Measurements from ENCODE around the gene R3HDM2. TPM values are rescaled to one million over a fixed set of nuclear protein-coding genes. Genes with fewer than 3 reads are reported as not detected.
A peak's percentile ranks its signal among the peaks of the same experiment; 100 is the strongest.
"Not testable (repeated sequence)": the region's sequence is repeated elsewhere in the genome, so short reads cannot be mapped to it uniquely, and the experiment has no call there.

R3HDM2 gene
- total RNA-seq, 1 donor from 2014 or later = 30.2 TPM

DNA sequence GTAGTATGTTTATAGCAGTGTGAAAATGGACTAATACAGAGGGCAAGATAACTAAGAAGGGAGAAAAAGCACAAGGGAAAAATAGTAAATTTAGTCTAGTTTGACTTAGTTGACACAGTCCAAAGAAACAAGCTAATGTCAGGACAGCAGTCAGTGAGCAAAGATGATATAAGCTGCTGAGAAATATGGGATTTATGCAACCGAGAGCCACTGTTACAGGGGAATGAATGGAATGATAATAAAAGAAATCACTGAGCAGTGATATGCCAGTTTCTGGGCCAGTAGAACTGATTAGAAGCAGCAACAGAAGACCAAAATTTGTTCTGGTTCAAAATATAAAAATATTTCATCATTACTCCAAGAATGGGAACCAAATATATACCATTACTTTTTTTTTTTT lies 60.1 kb downstream of the R3HDM2 start:
- ATAC-seq = no peak

DNA sequence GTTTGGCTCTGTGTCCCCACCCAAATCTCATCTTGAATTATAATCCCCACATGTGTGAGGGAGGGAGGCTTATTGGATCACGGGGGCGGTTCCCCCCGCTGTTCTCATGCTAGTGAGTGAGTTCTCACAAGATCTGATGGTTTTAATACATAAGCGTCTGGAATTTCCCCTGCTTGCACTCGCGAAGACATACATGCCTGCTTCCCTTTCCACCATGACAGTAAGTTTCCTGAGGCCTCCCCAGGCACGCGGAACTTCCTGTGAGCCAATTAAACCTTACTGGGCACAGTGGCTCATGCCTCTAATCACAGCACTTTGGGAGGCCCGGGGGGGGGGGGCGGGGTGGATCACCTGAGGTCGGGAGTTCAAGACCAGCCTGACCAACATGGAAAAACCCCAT lies 60.8 kb downstream of the R3HDM2 start:
- no peak for ATAC-seq

DNA sequence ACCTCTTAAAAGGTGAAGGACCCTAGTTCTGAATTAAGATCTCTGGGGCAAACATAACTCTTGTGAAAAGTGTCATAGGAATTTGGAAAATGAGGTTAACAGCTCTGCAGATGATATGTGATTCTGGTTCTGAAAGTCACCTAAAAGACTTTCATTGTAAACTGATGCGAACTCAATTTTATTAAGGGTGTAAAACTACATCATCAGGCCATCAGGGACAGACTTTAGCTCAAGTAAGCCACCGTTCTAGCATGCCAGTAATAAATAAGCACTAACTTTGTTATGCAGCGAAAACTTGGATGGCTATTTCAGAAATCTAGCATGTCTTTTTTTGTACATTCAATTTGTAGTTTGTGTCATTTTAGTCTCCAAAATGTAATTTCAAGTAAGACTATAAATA lies 61.6 kb downstream of the R3HDM2 start:
- no peak for ATAC-seq

- no peak for ATAC-seq
These were observed 62.3 kb downstream of the R3HDM2 start for GRCh38 chr12:57368349-57369095.

- ATAC-seq = peak; percentile 88
These were observed 63.7 kb downstream of the R3HDM2 start for GRCh38 chr12:57367121-57367520.

DNA sequence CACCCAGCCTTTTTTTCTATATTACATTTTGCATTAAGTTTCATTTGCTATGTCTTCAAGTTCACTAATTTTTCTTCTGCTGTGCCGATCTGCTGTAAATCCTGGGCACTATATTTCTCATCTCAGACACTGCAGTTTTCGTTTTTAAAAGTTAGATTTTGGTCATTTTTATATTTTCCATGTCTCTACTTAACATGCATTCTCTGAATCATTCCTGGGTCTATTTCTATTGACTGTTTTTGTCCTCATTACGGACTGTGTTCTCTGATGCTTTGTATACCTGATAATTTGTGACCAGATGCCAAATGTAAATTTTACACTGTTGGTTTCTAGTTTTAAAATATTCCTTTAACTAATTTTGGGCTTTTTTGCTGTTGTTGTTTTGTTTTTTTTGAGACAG lies 64.5 kb downstream of the R3HDM2 start:
- no peak for ATAC-seq

- not testable (repeated sequence) for ATAC-seq
These were observed 66.7 kb downstream of the R3HDM2 start for GRCh38 chr12:57364156-57364555.

GRCh38 chr12:57360468-57360867 lies 70.4 kb downstream of the R3HDM2 start:
- ATAC-seq = no peak

GRCh38 chr12:57358646-57359045 lies 72.2 kb downstream of the R3HDM2 start:
- no peak for ATAC-seq

- ATAC-seq = no peak
These were observed 75.1 kb downstream of the R3HDM2 start for GRCh38 chr12:57355734-57356133.

GRCh38 chr12:57352166-57352565 lies 78.7 kb downstream of the R3HDM2 start:
- no peak for ATAC-seq

DNA sequence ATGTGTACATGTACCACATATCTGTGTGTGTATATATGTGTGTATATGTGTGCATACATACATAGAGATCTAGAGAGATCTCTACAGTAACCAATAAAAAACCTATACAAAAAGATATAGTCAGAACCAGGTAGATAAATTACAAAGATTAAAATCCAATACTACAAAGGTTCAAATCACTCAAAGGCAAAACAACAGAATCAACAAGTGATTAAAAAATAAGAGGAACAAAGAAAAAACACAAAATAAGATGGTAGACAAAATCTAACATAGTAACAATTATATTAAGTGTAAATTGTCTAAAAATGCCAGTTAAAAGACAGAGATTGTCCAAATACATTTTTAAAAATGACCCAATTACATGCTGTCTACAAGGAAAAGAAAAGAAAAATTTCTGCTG lies 83.6 kb downstream of the R3HDM2 start:
- no peak for ATAC-seq

GRCh38 chr12:57343703-57344378 lies 87.0 kb downstream of the R3HDM2 start:
- no peak for ATAC-seq

DNA sequence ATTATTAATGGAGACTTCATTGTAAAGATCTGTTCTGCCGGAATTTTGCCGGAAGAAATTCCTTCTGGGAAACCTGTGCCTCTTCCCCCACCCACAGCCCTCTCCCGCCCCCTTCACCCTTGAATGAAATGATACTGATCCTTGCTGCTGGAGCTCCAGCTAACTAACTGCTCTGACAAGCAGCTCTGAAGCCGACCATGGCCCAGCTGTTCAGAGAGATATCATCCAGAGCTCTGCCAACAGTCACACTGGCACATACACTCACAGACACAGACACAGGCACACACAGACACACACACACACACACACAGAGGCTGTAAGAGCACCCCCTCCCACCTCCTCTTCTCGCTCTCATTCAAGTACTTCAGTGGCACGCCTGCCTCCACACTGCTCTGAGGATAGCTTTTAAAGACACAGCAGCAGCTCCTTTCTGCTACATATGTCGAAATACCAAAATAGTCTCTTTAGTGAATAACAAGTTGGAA lies 88.6 kb downstream of the R3HDM2 start:
- ATAC-seq = no peak

GRCh38 chr12:57341275-57341990 lies 89.4 kb downstream of the R3HDM2 start:
- no peak for ATAC-seq

DNA sequence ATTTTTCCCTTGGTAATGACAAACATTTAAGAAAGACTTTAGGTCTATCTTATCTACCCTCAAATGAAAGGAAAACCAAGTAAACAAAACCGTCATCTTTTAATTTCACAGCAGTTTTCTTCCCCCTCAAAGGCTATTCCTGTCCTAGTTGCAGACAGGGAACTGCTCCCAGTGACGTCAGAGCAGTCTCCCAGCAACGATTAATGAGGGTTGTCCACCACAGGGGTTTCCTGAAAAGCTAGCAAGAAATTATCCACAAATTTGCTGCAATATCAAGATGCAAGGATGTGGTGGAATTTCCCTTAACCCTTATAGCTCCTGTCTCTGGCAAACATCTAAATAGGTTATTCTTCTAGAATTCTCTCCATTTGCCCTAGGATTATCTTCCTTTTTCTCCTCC lies 90.7 kb downstream of the R3HDM2 start:
- ATAC-seq = no peak

- ATAC-seq = not testable (repeated sequence)
These were observed 94.5 kb downstream of the R3HDM2 start for GRCh38 chr12:57336299-57336698.

DNA sequence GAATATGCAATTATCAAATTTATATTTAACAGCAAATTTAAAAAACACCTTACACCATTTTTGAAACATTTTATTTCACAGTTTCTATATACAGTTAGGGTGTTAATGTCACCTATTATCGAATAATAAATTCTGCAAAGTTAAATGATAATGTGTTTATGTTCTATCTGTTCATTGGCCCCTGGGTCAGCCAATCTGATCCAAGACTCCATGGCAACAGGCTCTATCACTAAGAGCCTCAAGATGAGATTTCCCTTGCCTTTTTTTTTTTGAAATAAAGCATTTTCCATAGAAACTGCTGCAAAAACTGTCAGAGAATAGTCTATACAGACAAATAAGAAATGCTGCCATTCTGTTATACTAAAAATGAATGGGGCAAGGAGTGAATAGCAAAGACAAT lies 96.6 kb downstream of the R3HDM2 start:
- no peak for ATAC-seq

DNA sequence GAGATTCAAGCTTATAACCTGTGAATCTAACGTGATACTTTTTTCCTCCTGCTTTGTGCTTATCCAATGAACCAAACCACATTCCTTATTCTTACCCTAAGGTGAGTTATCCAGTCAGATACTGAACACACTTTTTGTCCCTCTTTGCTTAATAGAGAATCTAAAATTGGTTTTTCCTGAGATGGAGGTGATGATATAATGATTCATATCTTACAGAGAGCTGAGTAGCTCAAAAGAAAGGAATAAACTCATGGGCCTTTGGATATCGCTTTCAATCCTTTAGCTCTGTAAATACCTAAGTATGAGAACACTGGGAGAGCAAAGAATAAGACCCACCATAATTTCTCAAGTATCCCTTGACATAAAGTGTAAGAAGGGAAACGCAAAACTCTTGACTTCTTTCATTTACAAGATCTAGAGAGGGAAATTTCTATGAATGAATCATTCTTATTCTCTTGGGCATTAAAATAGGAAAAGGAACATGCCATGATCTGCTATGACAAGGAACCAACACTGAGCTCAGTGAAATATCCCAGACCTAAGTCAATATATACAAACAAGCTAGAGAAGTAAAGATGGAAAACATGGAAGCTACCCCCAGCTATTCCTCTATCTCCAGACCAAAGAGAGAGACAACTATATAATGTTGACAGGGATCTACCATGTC lies 98.1 kb downstream of the R3HDM2 start:
- no peak for ATAC-seq

DNA sequence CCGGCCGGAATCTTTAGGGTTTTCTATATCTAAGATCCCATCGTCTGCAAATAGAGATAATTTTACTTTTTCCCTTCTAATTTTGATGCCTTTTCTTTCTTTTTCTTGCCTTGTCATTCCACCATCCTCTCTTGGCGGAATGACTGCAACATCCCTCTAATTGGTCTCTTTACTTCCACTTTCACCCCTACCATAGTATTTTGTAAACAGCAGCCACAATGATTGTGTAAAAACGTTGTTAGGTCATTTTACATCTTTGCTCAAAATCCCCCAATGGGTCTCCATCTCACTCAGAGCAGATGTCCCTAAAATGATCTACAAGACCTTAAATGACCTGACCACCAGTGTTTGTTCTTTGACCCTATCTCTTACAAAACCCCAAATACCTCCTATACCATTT lies 99.9 kb downstream of the R3HDM2 start:
- no peak for ATAC-seq

- ATAC-seq = no peak
These were observed 101.6 kb downstream of the R3HDM2 start for GRCh38 chr12:57329219-57329618.

DNA sequence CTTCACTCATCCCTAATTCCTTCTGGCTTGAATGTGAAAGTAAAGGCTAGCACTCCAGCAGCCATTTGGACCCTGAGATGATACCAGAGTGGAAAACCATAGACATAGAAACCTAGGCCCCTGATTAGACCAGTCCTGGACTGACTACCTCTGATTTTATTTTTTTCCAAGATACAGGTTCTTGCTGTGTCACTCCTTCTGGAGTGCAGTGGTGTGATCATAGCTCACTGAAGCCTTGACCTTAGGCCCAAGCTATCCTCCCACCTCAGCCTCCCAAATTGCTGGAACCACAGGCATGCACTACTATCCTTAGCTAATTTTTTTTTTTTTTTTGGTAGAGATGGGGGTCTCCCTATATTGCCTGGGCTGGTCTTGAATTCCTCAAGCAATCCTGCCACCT lies 105.4 kb downstream of the R3HDM2 start:
- no peak for ATAC-seq

DNA sequence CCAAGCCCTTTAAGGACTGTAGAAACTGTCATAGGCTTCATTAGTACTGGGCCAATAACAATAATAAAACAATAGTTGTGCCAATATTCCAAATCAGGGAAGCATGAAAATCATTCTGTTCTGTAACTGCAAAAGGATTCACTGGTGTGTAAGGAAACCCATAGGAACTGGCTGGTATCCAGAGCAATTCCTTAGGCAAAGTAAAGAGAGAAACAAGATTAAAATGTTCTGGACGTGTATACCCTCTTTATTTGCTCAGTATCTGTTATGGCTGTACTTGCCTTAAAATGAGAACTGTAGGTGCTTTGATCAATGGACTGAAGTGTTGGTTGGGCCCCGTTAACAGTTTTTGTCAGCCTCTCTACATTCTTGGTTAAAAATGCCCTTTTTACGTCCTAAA lies 107.4 kb downstream of the R3HDM2 start:
- ATAC-seq = no peak
